Medulla oblongata (tissue), 1 donor: ENCODE results near the gene PPP1R7.
"Not testable (repeated sequence)": the region's sequence is repeated elsewhere in the genome, so short reads cannot be mapped to it uniquely, and the experiment has no call there.

Source experiments
- DNase-seq: peaks from one replicate; pipeline ENCODE4 v3.0.0-alpha.2; 2015; ENCODE audit errors: extremely low spot score

Gene PPP1R7

DNA sequence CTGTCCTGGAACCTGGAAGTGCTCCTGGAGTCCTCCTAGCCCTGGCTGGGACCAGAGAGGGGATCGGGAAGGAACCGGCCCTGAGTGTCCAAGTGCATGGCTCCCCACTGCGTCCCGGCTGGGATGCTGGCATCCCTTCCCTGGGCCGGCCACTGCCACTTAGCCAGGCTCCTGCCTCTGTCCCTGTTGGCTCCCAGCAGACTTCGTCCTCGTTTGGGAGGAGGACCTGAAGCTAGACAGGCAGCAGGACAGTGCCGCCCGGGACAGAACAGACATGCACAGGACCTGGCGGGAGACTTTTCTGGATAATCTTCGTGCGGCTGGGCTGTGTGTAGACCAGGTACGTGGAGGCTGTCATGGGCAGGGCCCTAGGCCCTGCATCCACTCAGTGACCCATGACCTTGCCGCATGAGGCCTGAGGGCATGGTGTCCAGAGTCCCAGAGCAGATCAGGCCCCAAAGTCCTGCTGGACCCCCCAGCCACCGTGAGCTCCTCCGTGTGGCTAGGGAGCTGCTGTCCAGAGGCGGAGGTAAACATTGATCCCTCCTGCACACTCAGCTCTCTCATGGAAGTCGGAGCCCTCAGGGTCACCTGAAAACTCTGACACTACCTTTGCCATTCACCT lies 45.4 kb downstream of the PPP1R7 start:
- no peak for DNase-seq

DNA sequence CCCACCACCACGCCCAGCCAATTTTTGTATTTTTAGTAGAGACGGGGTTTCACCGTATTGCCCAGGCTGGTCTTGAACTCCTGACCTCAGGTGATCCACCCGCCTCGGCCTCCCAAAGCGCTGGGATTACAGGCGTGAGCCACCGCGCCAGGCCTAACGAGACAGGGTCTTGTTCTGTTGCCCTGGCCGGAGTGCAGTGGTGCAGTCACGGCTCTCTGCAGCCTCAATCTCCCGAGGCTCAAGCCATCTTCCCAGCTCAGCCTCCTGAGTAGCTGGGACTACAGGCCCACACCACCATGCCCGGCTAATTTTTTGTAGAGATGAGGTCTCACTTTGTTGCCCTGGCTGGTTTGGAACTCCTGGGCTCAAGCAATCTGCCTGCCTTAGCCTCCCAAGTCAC lies 47.0 kb downstream of the PPP1R7 start:
- DNase-seq, result not testable (repeated sequence)

DNA sequence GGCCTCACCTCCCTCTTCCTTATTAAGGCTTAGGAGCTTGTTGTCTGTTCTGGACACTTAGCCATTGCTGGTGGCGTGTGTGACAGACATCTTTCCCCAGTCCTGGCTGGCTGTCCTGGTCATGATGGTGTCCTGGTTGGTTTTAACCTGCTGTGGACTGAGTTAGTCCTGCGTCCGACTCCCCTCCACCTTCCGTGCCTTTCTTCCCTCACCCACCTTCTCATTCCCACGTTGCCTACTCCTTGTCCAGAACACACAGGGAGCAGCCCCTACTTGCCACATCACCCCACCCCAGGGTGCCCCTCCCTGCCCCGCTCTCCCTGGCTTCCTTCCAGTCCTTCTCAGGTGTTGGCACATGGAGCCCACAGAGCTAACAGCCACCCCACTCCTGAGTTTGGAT lies 47.7 kb downstream of the PPP1R7 start:
- no peak for DNase-seq

DNA sequence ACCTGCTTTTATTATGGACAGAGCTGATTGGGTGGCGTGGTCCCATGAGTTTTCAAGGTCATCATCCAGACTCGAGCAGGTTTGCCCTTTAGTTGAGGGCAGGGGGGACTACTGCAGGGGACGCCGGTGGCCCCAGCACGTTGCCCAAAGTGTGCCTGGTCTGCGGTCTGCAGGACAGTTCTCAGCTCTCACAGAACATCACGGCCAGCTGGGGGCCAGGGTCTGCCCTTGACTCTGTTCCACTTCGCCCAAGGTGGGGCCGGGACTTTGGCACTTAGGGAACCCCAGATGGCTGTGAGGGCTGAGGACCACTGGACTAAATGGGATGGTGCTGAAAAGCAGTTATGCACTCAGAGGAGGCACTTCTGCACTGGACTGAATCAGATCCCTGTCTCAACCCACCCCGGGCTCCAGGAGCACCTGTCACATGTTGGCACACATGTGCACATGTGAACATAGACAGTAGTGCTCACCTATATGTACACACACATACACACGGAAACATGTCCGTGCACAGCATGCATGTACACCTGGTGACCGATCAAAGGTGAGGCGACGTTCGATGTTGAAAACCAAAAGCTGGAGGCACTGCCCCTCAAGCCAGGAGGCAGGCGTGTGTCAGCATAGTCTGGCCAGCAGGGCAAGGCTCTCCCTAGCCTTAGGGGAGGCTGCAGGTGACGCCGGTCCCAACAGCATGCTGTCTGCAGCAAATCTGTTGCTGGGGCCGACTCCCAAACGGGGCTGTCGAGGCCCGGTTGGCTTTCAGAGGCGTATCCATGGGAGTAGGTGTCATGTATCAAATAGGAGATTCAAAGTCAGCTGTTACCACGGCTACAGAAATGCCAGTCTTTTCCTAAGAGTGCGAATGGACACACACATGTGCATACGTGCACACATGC lies 48.4 kb downstream of the PPP1R7 start:
- no peak for DNase-seq

DNA sequence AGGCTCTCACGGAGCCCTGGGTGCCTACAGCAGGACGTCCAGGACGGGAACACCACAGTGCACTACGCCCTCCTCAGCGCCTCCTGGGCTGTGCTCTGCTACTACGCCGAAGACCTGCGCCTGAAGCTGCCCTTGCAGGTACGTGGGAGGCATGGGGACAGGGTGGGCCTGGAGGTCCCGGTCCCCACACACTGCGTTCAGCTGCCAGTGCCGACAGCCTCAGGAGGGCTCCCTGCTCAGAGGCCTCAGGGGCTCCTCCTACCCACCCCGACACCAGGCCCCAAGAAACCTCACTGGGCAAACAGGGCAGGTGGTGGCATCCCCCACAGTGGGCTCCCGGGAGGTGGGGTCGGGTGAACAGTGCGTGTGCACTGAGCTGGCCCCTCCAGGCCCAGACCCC lies 49.0 kb downstream of the PPP1R7 start:
- no peak for DNase-seq

DNA sequence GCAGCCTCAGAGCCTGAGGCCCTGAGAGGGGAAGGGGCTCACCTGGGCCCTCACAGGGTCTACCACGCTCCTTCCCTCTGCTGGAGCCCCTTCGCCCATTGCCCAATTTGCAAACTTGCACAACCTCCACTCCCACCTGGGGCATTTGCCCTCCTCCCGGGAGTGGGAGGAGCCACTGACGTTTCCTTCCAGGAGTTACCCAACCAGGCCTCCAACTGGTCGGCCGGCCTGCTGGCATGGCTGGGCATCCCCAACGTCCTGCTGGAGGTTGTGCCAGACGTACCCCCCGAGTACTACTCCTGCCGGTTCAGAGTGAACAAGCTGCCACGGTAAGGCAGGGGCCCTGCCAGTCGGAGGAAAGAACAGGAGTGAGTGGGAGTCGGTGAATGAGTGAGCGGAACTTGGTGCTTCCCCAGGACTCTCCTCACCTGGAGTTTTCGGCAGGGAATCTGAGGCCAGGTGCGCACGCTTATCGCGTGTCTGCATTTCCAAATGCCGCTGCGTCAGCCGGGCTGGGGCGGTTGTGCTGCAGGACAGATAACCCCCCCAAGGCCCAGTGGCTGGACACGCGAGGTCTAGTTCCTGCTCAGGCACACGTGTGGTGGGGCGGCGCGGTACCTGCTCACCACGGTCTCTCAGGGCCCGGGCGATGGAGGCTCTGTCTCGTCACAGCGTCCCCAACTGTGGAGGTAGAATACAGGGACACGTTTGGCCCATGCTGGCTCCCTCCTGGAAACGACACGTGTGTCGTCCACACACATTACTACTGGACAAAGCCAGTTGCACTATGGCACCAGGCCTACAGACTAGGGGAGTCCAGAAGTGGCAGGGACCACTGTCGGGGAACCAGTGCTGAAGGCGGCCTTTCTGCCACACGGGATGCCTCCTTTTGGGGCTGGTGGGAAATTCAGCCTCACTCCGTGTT lies 49.9 kb downstream of the PPP1R7 start:
- no peak for DNase-seq

DNA sequence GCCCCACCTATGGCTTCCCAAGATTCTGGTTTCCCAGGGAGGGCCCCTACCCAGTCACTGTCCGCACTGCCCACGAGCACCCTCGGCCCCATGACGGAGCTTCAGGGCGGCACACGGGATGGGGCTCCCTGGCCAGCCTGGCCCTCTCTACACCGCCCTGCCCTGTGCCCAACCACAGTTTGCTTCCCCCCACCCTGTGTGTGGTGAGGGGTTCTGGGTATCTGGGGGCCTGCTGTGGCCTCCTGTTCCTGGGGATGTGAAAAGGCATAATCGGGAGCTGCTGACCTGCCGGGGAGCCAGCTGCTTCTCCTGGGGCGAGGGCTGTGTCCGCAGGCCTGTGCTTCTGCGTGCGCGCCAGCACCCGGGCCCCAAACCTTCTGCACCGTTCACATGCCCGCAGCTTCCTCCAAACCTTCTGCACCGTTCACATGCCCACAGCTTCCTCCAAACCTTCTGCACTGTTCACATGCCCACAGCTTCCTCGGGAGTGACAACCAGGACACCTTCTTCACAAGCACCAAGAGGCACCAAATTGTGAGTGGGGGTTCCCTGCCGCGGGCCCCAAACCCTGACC lies 50.6 kb downstream of the PPP1R7 start:
- no peak for DNase-seq

DNA sequence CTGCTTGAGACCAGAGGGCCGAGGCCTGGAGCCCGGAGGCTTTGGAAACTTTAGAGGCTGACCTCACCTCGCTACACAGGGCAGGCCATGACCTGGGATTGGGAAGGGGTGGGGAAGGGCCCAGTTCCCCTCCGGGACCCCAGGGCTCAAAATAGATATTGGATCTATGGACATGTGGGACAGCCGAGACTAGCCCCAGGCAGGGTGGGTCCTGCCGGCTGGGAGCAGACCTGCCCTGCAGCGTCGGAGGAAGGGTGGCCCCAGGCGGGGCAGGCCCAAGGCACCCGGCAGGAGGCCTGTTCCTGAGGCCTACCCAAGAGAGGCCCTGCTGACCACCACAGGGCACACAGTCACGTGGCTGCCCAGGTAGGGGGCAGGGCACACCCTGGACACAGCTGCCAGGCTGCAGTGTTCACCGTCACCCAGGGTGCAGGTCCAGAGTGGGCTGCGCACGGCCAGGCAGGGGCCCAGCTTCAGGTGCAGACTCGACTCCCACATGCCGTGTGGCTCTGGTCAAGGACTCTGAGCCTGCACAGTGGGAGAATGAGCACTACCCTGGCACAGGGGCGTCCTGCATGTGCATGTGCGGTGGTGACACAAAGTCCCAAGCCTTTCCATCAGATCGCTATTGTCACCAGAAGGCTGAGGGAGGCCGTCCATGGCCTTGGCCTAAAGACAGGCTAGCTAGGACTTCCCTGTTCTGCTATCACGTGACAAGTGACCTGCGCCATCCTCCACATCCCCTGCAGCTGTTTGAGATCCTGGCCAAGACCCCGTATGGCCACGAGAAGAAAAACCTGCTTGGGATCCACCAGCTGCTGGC lies 51.4 kb downstream of the PPP1R7 start:
- no peak for DNase-seq

DNA sequence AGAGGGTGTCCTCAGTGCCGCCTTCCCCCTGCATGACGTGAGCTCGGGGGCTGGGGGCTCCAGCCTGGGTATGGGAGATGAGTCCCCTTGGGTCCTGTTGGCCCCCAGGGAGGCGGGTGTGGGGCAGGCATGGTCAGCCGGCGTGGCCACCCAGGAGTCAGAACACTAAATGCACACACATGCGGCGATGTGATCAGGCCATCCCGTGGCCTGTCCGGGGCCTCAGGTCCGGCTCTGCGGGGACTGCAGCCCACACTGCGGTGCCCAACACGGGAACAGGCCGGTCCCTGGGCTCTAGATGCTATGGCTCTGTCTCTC lies 52.0 kb downstream of the PPP1R7 start:
- no peak for DNase-seq

DNA sequence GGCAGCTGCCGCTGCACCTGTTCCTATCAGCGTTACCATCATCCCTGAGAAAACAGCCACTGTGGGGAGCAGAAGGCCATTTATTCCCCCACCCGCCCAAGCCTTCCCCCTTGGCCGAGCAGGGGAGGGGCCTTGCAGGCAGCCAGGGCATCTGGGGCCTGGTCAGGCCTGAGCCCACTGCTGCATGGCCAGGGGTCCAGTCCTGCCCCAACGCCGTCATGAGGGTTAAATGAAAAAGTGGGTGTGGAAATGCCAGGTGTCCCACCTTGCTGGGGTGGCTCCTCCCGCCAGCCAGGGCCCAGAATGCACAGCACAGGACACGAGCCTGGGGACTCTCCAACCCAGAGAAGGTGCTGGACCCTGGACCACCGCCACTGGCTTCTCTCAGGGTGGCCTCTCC lies 52.4 kb downstream of the PPP1R7 start:
- DNase-seq, result no peak

DNA sequence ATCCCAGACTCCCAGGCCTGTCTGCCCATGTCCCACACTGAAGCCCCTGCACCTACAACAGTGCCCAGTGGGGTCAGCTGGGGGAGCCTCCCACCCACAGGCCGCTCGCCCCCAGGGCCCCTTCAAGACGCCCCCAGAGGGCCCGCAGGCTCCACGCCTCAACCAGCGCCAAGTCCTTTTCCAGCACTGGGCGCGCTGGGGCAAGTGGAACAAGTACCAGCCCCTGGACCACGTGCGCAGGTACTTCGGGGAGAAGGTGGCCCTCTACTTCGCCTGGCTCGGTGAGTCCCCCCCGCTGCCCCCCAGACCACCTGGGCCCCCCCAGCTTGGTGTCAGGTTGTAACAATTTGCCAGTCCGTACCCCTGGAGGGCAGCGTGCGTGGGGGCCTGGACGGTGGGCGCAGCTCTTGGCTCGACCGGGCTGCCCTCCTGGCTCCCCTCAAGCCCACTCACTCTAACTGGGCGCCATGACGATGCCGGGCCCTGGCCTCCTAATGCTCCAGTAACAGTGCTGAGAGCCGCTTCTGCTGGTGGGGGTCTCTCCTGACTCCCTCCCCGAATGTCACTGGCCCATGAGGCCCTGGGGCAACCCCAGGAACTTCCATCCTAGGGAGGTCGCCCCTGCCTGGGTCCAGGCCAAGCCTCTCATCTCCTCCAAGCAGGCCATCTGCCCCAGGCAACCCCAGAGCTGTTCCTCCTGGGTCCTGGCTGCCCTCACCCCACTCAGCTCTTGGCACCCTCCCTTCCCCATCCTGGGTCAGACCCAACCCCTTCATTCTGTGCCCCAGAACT lies 53.1 kb downstream of the PPP1R7 start:
- no peak for DNase-seq

DNA sequence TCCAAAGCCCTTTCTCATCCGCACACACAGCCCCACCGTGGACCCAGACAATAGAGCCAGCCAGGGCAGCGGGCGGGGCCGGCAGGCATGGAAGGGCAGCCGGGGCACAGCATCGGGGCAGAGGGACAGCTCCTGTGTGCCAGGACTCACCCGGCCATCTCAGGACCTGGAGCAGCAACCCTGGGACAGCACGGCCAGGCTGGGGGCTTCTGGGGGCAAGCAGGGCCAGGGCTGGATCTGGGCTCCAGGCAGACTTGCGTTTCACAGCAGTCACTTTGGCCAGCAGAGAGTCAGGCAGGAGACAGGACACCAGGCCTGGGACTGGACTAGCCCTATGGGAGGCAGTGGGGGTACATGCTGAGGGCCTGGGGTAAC lies 53.7 kb downstream of the PPP1R7 start:
- DNase-seq, result no peak

DNA sequence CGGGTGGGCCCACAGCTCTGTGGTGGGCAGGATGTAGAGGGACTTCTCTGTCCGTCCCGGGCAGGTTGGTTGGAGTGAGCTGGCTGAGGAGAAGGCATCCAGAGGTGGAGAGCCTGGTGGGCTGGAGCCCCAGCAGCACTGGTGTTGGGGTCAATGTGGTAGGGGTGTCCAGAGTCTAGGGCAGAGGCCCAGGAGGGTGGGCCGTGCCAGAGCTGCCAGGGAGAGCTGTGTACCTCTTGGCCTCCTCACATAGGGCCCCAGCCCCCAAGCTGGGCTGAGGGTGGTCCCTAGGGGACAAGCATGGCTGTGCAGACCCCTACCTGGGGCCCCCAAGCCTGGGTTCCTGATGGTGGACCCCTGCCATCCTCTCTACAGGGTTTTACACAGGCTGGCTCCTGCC lies 54.2 kb downstream of the PPP1R7 start:
- DNase-seq, result no peak

DNA sequence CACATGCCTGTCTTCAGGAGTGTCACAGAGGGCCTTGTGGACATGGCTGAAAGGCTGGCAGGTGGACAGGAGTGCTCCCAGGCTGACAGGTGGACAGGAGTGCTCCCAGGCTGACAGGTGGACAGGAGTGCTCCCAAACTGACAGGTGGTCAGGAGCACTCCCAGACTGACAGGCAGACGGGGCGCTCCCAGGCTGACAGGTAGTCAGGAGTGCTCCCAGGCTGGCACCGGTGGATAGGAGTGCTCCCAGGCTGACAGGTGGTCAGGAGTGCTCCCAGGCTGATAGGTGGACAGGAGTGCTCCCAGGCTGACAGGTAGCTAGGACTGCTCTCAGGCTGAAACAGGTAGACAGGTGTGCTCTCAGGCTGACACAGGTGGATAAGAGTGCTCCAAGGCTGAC lies 54.8 kb downstream of the PPP1R7 start:
- DNase-seq, result no peak

DNA sequence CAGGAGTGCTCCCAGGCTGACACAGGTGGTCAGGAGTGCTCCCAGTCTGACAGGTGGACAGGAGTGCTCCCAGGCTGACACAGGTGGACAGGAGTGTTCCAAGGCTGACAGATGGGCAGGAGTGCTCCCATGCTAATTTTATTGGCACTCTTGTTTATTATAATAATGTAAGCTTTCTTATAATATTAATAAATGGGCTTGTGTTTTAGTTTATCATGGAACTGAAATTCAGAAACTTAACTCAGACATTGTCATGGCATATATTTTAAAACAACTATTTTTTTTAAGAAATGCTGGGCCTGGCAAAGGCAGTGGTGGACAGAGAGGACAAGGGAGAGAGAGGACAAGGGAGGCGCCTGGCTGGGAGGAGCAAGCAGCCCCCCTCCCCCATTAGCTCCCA lies 56.9 kb downstream of the PPP1R7 start:
- no peak for DNase-seq

DNA sequence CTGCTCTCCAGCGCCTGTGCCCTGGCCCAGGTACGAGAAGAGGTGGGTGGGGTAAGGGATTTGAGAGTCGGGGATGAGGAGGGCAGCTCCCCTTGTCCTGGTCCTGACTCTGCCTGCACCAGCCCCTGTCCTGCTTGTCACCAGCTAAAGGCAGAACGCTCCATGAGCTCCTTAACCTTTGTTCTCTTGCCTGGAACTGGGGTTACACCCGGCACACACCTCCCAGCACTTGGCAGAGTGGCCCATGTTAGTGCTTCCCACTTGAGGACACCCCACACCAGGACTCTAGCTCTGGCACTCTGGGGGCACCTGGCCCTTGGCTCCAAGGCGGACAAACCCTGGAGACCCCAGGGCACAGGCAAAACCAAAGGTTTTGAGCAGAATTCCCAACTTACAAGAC lies 57.4 kb downstream of the PPP1R7 start:
- DNase-seq, result no peak

DNA sequence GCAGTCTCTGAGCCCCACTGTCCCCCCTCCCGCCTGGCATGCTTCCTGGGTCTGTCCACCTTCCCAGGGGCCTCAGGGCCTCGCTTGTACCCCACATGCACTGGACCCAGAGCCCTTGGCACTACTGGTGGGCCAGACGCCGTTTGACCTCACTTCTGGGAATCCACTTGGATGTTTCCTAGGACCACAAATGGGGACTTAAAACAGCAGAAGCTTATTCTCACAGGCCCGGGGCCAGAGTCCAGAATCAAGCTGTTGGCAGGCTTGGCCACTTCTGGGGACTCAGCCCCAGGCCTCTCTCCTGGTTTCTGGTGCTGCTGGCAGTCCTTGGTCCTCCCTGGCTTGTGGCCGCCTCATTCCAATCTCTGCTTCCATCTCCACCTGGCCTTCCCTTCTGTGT lies 57.8 kb downstream of the PPP1R7 start:
- DNase-seq, result peak; percentile 80

DNA sequence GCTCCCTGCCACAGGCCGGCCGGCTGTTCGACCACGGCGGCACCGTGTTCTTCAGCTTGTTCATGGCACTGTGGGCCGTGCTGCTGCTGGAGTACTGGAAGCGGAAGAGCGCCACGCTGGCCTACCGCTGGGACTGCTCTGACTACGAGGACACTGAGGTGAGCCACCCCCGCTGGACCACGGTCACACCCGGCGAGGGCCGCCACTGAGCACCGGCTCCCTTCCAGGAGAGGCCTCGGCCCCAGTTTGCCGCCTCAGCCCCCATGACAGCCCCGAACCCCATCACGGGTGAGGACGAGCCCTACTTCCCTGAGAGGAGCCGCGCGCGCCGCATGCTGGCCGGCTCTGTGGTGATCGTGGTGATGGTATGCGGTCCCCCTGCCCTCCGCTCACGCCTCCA lies 59.0 kb downstream of the PPP1R7 start:
- no peak for DNase-seq

DNA sequence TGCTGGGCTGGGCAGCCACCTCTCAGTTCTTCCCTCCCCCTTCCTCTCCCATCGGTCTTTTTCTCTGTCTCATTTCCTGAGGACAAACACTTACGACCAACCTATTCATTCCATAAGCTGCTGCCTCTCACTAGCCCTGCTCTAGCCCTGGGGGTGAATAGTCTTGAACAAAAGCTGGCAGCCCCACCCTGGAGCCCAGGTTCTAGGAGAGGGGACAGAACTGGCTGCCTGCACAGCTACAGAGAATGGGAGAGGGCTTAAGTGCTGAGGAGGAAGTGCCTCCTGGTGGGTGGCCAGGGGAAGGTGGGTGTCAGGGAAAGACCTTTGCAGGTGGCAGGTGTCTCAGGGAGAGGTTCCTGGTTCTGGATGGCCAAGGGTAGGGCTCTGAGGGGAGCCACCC lies 61.0 kb downstream of the PPP1R7 start:
- DNase-seq, result no peak

DNA sequence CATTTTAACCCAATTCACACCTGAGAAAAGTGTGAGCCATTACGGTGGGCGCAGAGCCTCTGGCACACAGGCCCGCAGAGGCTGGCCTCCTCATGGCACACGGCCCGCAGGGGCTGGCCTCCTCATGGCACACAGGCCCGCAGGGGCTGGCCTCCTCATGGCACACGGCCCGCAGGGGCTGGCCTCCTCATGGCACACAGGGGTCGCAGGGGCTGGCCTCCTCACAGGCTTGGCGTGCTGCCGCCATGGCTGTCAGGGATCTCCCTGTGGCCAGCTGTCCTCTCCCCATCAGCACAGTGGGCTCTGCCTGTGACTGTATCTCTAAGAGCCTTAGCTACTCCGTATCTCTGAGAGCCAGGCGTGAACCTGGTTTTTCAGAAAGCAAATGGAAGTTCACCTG lies 62.8 kb downstream of the PPP1R7 start:
- no peak for DNase-seq

DNA sequence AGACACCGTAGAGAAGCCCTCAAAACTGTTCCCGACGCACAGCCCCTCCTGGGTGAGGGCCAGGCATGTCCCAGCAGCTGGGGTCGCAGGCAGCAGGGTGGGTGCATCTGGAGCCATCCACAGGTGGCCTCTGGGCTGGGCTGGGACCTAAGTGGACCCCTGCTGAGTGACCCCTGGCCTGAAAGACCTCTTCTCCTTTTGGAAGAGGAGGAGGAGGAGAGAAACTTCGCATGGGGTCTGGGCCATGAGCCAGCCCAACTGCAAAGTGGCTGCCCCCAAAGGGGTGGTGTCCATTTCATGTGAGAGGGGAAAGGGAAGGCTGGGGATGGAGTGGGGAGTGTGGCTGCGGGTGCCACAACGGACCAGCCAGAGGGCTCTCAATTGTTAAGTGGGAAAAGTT lies 63.3 kb downstream of the PPP1R7 start:
- no peak for DNase-seq
